Measurements from ENCODE around the gene SRC. TPM values are rescaled to one million over a fixed set of nuclear protein-coding genes. Genes with fewer than 3 reads are reported as not detected.

SRC gene
- total and polyA plus RNA-seq, 8 donors, result 37.4 to 93.0 (median 71.5) TPM

- Histone ChIP-seq H3K27me3 (no peaks in the 10 kb centered on the region), H3K36me3 (no peaks in the 10 kb centered on the region), H3K27ac (no peak overlapping the region), H3K9me3 (no peaks in the 10 kb centered on the region), H3K4me1 (peaks cover 8 to 44% of the 10 kb centered on the region in 2 donors), H3K4me3 (no peak overlapping the region)
- DNase-seq (no peak), ATAC-seq (peak; percentile 55)
- TF ChIP-seq CTCF (IDR thresholded peaks at IDR 0.05), result no peak
- intact Hi-C loops (cut with DNase I), result no loop called here
Observed at GRCh38 chr20:37358366-37359150, 12.6 kb downstream of the SRC start.

DNA sequence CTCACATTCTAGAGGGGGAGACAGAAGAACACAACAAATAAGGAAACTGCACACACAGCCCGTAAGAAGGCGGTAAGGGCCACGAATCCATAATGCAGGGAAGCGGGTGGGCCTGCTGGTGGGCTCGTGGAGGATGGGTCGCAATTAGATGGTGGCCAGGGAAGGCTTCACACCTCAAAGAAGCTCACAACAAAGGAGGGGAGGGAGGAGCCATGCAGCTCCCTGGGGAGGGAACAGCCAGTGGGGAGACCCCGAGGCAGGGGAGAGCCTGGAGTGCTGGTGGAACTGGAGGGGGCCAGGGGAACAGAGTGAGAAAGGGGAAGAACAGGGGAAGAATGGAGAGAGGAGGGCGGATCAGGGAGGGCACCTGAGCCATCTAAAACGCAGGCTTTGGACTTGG lies 13.4 kb downstream of the SRC start:
- TF ChIP-seq CTCF (IDR thresholded peaks at IDR 0.05), result no peak
- no peaks in the 10 kb centered on the region for H3K9me3 ChIP-seq

GRCh38 chr20:37359836-37360235 lies 13.9 kb downstream of the SRC start:
- Histone ChIP-seq H3K36me3 (no peaks in the 10 kb centered on the region), H3K27ac (no peak overlapping the region), H3K4me3 (no peak overlapping the region), H3K27me3 (no peaks in the 10 kb centered on the region), H3K4me1 (peaks cover 8 to 42% of the 10 kb centered on the region in 2 donors), H3K9me3 (no peaks in the 10 kb centered on the region)
- no peak for ATAC-seq
- DNase-seq, result no peak
- intact Hi-C loops (cut with DNase I), result no loop called here
- TF ChIP-seq CTCF (IDR thresholded peaks at IDR 0.05), result no peak

More for the DNA sequence above, 13.4 kb downstream of the SRC start:
- H3K27ac ChIP-seq, result no peak overlapping the region
- no peaks in the 10 kb centered on the region for H3K36me3 ChIP-seq
- ATAC-seq (no peak), DNase-seq (no peak)
- intact Hi-C loops (cut with DNase I), result no loop called here
- no peak overlapping the region for H3K4me3 ChIP-seq
- no peaks in the 10 kb centered on the region for H3K27me3 ChIP-seq
- H3K4me1 ChIP-seq, result peaks cover 8 to 44% of the 10 kb centered on the region in 2 donors

- intact Hi-C loops (cut with DNase I), result no loop called here
- DNase-seq, result peak in 1 of 4 donors; percentile 9
- Histone ChIP-seq H3K27ac (no peak overlapping the region), H3K4me1 (peaks cover 8 to 39% of the 10 kb centered on the region in 2 donors), H3K4me3 (no peak overlapping the region), H3K9me3 (no peaks in the 10 kb centered on the region), H3K36me3 (peaks cover 0 to 2% of the 10 kb centered on the region in 2 donors), H3K27me3 (no peaks in the 10 kb centered on the region)
- TF ChIP-seq CTCF (IDR thresholded peaks at IDR 0.05), result no peak
- no peak for ATAC-seq
Observed at GRCh38 chr20:37360391-37361115, 14.6 kb downstream of the SRC start.

DNA sequence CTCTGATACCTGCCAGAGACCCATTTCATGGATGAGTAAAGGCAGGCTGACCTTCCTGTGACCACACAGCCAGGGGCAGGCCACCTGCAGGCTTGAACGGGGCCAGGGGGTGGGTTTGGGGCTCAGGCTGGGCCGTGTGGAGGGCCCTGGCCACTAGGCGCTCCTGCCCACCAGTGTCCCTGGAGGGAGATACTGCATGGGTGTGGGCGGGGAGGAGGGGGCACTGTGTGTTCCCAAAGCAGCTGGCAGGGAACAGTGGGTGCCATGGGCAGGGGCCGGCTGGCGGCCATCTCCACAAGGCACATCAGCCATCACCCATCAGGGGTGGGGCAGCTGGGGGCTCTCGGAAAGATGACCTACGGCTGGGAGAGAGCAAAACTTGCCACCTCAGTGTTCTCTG lies 15.4 kb downstream of the SRC start:
- no peak for TF ChIP-seq CTCF (IDR thresholded peaks at IDR 0.05)
- intact Hi-C loops (cut with DNase I), result no loop called here
- ATAC-seq, result no peak

More for the DNA sequence above, 15.4 kb downstream of the SRC start:
- peaks cover 8 to 36% of the 10 kb centered on the region in 2 donors for H3K4me1 ChIP-seq
- no peaks in the 10 kb centered on the region for H3K9me3 ChIP-seq
- H3K4me3 ChIP-seq, result no peak overlapping the region
- peaks cover 0 to 4% of the 10 kb centered on the region in 2 donors for H3K36me3 ChIP-seq
- H3K27me3 ChIP-seq, result no peaks in the 10 kb centered on the region
- DNase-seq, result peak in 1 of 4 donors; percentile 24
- no peak overlapping the region for H3K27ac ChIP-seq
